HepG2 (cell line): ENCODE data around the gene FBXO41. TPM values are rescaled to one million over a fixed set of nuclear protein-coding genes. Genes with fewer than 3 reads are reported as not detected.
"Not testable (repeated sequence)": the region's sequence is repeated elsewhere in the genome, so short reads cannot be mapped to it uniquely, and the experiment has no call there.

Experiments
- HIC2 ChIP-seq: sonication (generic); formaldehyde crosslinking; IDR thresholded peaks from 2 replicates; pipeline ENCODE4 v1.9.0; 2022; ENCODE audit warnings: low read depth, missing genetic modification reagents
- HOXA3 ChIP-seq: sonication (generic); formaldehyde crosslinking; IDR thresholded peaks from 2 replicates; pipeline ENCODE4 v1.5.0; 2020; ENCODE audit warnings: missing genetic modification reagents
- NONO ChIP-seq, 2 experiments: fragments of 450-650 bp in 1 of 2; sonication (generic) in 1 of 2; formaldehyde crosslinking in 1 of 2; IDR thresholded peaks in 1 of 2; conservative IDR thresholded peaks in 1 of 2; 2 replicates each; pipeline versions ENCODE4 v1.6.1 to v1.8.0; 2017 to 2022; ENCODE audit warnings: mild to moderate bottlenecking in 1 of 2, missing genetic modification reagents in 1 of 2, moderate library complexity in 1 of 2
- PITX1 ChIP-seq: sonication (generic); formaldehyde crosslinking; IDR thresholded peaks from 2 replicates; pipeline ENCODE4 v1.5.1; 2020; ENCODE audit warnings: mild to moderate bottlenecking, missing genetic modification reagents
- RXRA ChIP-seq: sonication (generic); formaldehyde crosslinking; IDR thresholded peaks from 2 replicates; pipeline ENCODE4 v1.5.1; 2020; ENCODE audit warnings: missing genetic modification reagents
- SOX13 ChIP-seq, 3 experiments: fragments of 450-650 bp in 1 of 3; sonication (generic) in 1 of 3; formaldehyde crosslinking in 1 of 3; IDR thresholded peaks in 2 of 3; conservative IDR thresholded peaks in 1 of 3; 2 replicates each; pipeline versions ENCODE4 v1.5.0 to v1.6.1; 2016 to 2020; ENCODE audit warnings: antibody characterized with exemption in 1 of 3, mild to moderate bottlenecking in 1 of 3, missing compliant biosample characterization in 1 of 3, missing genetic modification reagents in 1 of 3, moderate library complexity in 1 of 3
- ZNF318 ChIP-seq: sonication (generic); formaldehyde crosslinking; IDR thresholded peaks from 2 replicates; pipeline ENCODE4 v1.4.0; 2020; ENCODE audit warnings: mild to moderate bottlenecking, missing genetic modification reagents
- ZNF572 ChIP-seq: sonication (generic); formaldehyde crosslinking; IDR thresholded peaks from 2 replicates; pipeline ENCODE4 v1.5.1; 2020; ENCODE audit warnings: mild to moderate bottlenecking, missing genetic modification reagents
- ZNF609 ChIP-seq: sonication (generic); formaldehyde crosslinking; IDR thresholded peaks from 2 replicates; pipeline ENCODE4 v1.4.0; 2020; ENCODE audit warnings: mild to moderate bottlenecking, missing genetic modification reagents, borderline replicate concordance
- ZNF619 ChIP-seq: sonication (generic); formaldehyde crosslinking; IDR thresholded peaks from 2 replicates; pipeline ENCODE4 v1.4.0; 2020; ENCODE audit warnings: mild to moderate bottlenecking, missing genetic modification reagents
- ZSCAN31 ChIP-seq: sonication (generic); formaldehyde crosslinking; IDR thresholded peaks from 2 replicates; pipeline ENCODE4 v1.5.0; 2020; ENCODE audit warnings: low read depth, mild to moderate bottlenecking, missing genetic modification reagents
- polyA plus RNA-seq, 8 experiments: library from polyadenylated mRNA; depleted of rRNA in 3 of 8; stranded (reverse) in 7 of 8; unstranded in 1 of 8; fragments of >200 nt; fragmentation: Illumina TruSeq in 4 of 8; extraction: Trizol in 4 of 8; gene quantifications; 2 replicates each; pipeline versions ENCODE4 v1.2.1 to v1.2.3, GENCODE V29; 2011 to 2016; ENCODE audit warnings: low read depth in 4 of 8, missing spikeins in 1 of 8, mixed read lengths in 1 of 8; ENCODE audit not compliant: insufficient read depth in 1 of 8
- total RNA-seq, 5 experiments: library from RNA; depleted of rRNA; stranded (reverse); fragments of >200 nt; fragmentation: Illumina TruSeq; extraction: Trizol; gene quantifications; 2 replicates each; pipeline ENCODE4 v1.2.3, GENCODE V29; 2016; ENCODE audit warnings: low read depth in 1 of 5

FBXO41 gene
- total and polyA plus RNA-seq, 2 of the 13 experiments (the other 11 are each of a cell fraction or from before 2014, with no cell fraction given): 4.2 to 10.3 TPM

GRCh38 chr2:73262691-73263429, 21.4 kb downstream of the FBXO41 start (continued):
- not testable (repeated sequence) for TF ChIP-seq SOX13, NONO (IDR thresholded peaks at IDR 0.05)
- TF ChIP-seq SOX13 (CRISPR knock-in tag; conservative IDR thresholded peaks at IDR 0.05 in 1 of 2, IDR thresholded peaks at IDR 0.05 in 1 of 2) (0 out of 4 replicates have a peak, but pooled peaks of 1 of the 2 experiments have one; percentile 29), HIC2 (peak; percentile 7), RXRA (peak; percentile 37; the same call in 1 of the 2 replicates), HOXA3 (0 out of 2 replicates have a peak, but pooled peaks have one; percentile 12), PITX1 (peak; percentile 45; the same call in 1 of the 2 replicates), ZNF318 (0 out of 2 replicates have a peak, but pooled peaks have one; percentile 54), ZNF619 (CRISPR knock-in tag) (peak; percentile 14; the same call in 1 of the 2 replicates), ZNF609 (0 out of 2 replicates have a peak, but pooled peaks have one; percentile 17), ZSCAN31 (CRISPR knock-in tag) (0 out of 2 replicates have a peak, but pooled peaks have one; percentile 51), ZNF572 (CRISPR knock-in tag) (peak; percentile 82; the same call in 1 of the 2 replicates), NONO (CRISPR knock-in tag; conservative IDR thresholded peaks at IDR 0.05) (peak; percentile 2; the same call in 1 of the 2 replicates)
